Endothelial cell of umbilical vein (primary cell): Measurements from ENCODE around the gene BEAN1. TPM values are rescaled to one million over a fixed set of nuclear protein-coding genes. Genes with fewer than 3 reads are reported as not detected.

Source experiments
- BruUV-seq: library from RNA; stranded (reverse); fragments of 400-500 nt; replicated peaks from 2 replicates; lab custom pipeline; 2021; lab: Mats Ljungman, UMichigan
- CTCF ChIA-PET: fragments of 300-600, 350-600 bp; sonication (Branson Sonifier 250); formaldehyde crosslinking; loops from one replicate; lab custom pipeline; 2021; ENCODE audit warnings: antibody characterized with exemption, inconsistent platforms; lab: Charles Lee
- POLR2A ChIA-PET: fragments of 300-600, 350-600 bp; sonication (Branson Sonifier 250); formaldehyde crosslinking; loops from one replicate; lab custom pipeline; 2021; ENCODE audit warnings: antibody characterized with exemption, inconsistent platforms; lab: Charles Lee
- DNase-seq: peaks from one replicate; pipeline ENCODE4 v3.0.0-alpha.2; 2011; ENCODE audit warnings: low read depth, low spot score
- FAIRE-seq: peaks from 2 replicates; lab custom pipeline; 2011; peaks lifted over from hg19 to GRCh38; lab: Jason Lieb, UNC
- H2AFZ ChIP-seq: 2 replicates; pipeline ENCODE4 v1.6.0; 2012; ENCODE audit warnings: low read depth, low read length, control low read depth, inconsistent platforms
- H3K27ac ChIP-seq: 2 replicates; pipeline ENCODE4 v1.5.1; 2011; ENCODE audit warnings: low read depth, mild to moderate bottlenecking, control low read depth, low read length, moderate library complexity; ENCODE audit not compliant: insufficient read depth
- H3K27me3 ChIP-seq, 2 experiments: 2 replicates each; pipeline versions ENCODE4 v1.6.0 to v1.6.1; 2011; ENCODE audit warnings: low read length in 2 of 2, mixed read lengths in 1 of 2; ENCODE audit not compliant: control insufficient read depth in 2 of 2, insufficient read depth in 2 of 2
- H3K36me3 ChIP-seq, 2 experiments: 2 replicates in 1 of 2; 3 replicates in 1 of 2; pipeline ENCODE4 v1.5.1; 2011; ENCODE audit warnings: low read length in 2 of 2, mild to moderate bottlenecking in 1 of 2, moderate library complexity in 1 of 2; ENCODE audit not compliant: control insufficient read depth in 2 of 2, insufficient read depth in 2 of 2; ENCODE audit errors: extremely low read depth in 1 of 2
- H3K4me1 ChIP-seq: 3 replicates; pipeline ENCODE4 v1.5.1; 2011; ENCODE audit warnings: mild to moderate bottlenecking, low read length; ENCODE audit not compliant: control insufficient read depth, insufficient read depth; ENCODE audit errors: extremely low read depth
- H3K4me2 ChIP-seq: 2 replicates; pipeline ENCODE4 v1.6.1; 2011; ENCODE audit warnings: low read length, control low read depth, mixed read lengths; ENCODE audit not compliant: insufficient read depth
- H3K4me3 ChIP-seq, 3 experiments: fragments of 200-600 bp in 1 of 3; sonication (generic), shearing (Covaris generic) in 1 of 3; replicated peaks in 1 of 3; 2 replicates each; pipeline ENCODE4 v1.5.1; 2011 to 2016; ENCODE audit warnings: control low read depth in 3 of 3, low read length in 3 of 3, mild to moderate bottlenecking in 2 of 3, inconsistent platforms in 1 of 3, low read depth in 1 of 3, moderate library complexity in 1 of 3; ENCODE audit not compliant: insufficient read depth in 1 of 3
- H3K79me2 ChIP-seq: 2 replicates; pipeline ENCODE4 v1.6.0; 2012; ENCODE audit warnings: low read length, inconsistent platforms; ENCODE audit not compliant: control insufficient read depth, insufficient read depth
- H3K9ac ChIP-seq: replicated peaks from 2 replicates; pipeline ENCODE3; 2011; ENCODE audit warnings: low read length, control low read depth; ENCODE audit not compliant: insufficient read depth; ENCODE audit errors: extremely low read depth
- H3K9me1 ChIP-seq: replicated peaks from 3 replicates; pipeline ENCODE4 v1.6.0; 2011; ENCODE audit warnings: mild to moderate bottlenecking, low read length; ENCODE audit not compliant: control insufficient read depth, insufficient read depth; ENCODE audit errors: extremely low read depth
- H3K9me3 ChIP-seq: replicated peaks from 2 replicates; pipeline ENCODE4 v1.5.1; 2012; ENCODE audit warnings: low read length, inconsistent platforms; ENCODE audit not compliant: control insufficient read depth, insufficient read depth
- H4K20me1 ChIP-seq: replicated peaks from 2 replicates; pipeline ENCODE3; 2011; ENCODE audit warnings: mild to moderate bottlenecking, low read length; ENCODE audit not compliant: control insufficient read depth, insufficient read depth; ENCODE audit errors: extremely low read depth
- EZH2 ChIP-seq: IDR thresholded peaks from 2 replicates; pipeline ENCODE4 v1.6.1; 2012; ENCODE audit warnings: borderline replicate concordance, low read depth, mild to moderate bottlenecking, moderate library complexity, low read length, inconsistent platforms; ENCODE audit not compliant: severe bottlenecking
- FOS ChIP-seq: IDR thresholded peaks from 2 replicates; pipeline ENCODE4 v1.6.1; 2011; ENCODE audit warnings: mild to moderate bottlenecking, low read length, moderate library complexity, borderline replicate concordance; ENCODE audit not compliant: insufficient read depth
- JUN ChIP-seq: IDR thresholded peaks from 2 replicates; pipeline ENCODE4 v1.6.1; 2011; ENCODE audit warnings: borderline replicate concordance, low read depth; ENCODE audit not compliant: insufficient read length, insufficient read depth
- POLR2AphosphoS5 ChIP-seq: IDR thresholded peaks from 2 replicates; pipeline ENCODE4 v1.6.1; 2012; ENCODE audit warnings: low read depth, mild to moderate bottlenecking, control low read depth, low read length, moderate library complexity; ENCODE audit not compliant: insufficient read depth
- dilution Hi-C: fragments of 300-500 bp; cut with MboI; formaldehyde crosslinking; loops from one replicate; pipeline ENCODE4 v1.15.0; 2019; ENCODE audit warnings: low sequenced_read_pairs; ENCODE audit not compliant: extremely low pct_ligation_motif_present
- intact Hi-C: fragments of 100-400 bp; cut with micrococcal nuclease; formaldehyde crosslinking; loops from one replicate; pipeline ENCODE4 v1.10.0; 2022
- polyA plus RNA-seq, 4 experiments: library from polyadenylated mRNA; depleted of rRNA in 3 of 4; stranded (reverse) in 3 of 4; unstranded in 1 of 4; fragments of >200 nt; gene quantifications; 2 replicates each; pipeline versions ENCODE4 v1.2.1 to v1.2.3, GENCODE V29; 2011 to 2012; ENCODE audit warnings: missing spikeins in 1 of 4
- total RNA-seq: library from RNA; stranded (reverse); gene quantifications from 2 replicates; pipeline ENCODE4 v1.2.3, GENCODE V29; 2021
- TF ChIP-seq, protein P1 (sequence below): IDR thresholded peaks from 2 replicates; pipeline ENCODE4 v1.6.1; 2011; ENCODE audit not compliant: insufficient read depth, insufficient read length
- TF ChIP-seq, protein P2 (sequence below), 2 donors: IDR thresholded peaks; 1 replicate in 1 of 2; 2 replicates in 1 of 2; pipeline ENCODE4 v1.5.1; 2011; ENCODE audit warnings: low read length in 2 of 2, mild to moderate bottlenecking in 2 of 2, moderate library complexity in 2 of 2, control low read depth in 1 of 2, inconsistent platforms in 1 of 2, low read depth in 1 of 2; ENCODE audit not compliant: insufficient read depth in 1 of 2; ENCODE audit errors: extremely low read depth in 1 of 2

BEAN1 gene
- total and polyA plus RNA-seq, 2 donors (not counting 3 experiments of a cell fraction or from before 2014, with no cell fraction given) = not detected

DNA sequence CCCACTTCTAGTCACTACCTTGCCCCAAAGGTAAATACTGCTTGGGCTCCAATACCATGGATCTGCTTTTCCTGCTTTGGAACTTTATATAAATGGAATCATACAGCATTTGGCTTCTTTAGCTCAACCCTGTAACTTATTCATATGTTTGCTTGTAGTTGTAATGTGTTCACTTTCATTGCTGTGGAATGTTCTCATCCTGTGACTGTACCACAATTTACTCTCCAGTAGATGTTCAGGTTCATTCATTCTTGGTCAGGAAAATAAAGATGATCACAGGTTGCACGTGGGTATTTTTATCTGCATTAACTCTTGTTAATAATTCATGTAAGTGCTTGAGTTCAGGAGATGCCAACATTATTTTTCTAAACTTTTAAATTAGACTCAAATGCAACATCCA is 6.7 kb upstream of the BEAN1 start:
- Histone ChIP-seq H3K9me1 (no peaks in the 10 kb centered on the region), H2AFZ (no peak overlapping the region), H3K4me2 (no peak overlapping the region), H3K9ac (no peak overlapping the region), H3K36me3 (no peaks in the 10 kb centered on the region), H3K27me3 (peaks cover 29 to 30% of the 10 kb centered on the region in 2 experiments), H3K9me3 (no peaks in the 10 kb centered on the region), H3K4me1 (no peaks in the 10 kb centered on the region), H3K27ac (no peak overlapping the region), H4K20me1 (no peaks in the 10 kb centered on the region), H3K79me2 (no peaks in the 10 kb centered on the region), H3K4me3 (no peak overlapping the region)
- BruUV-seq = no TSS peak
- no peak for DNase-seq
- ChIA-PET POLR2A (no interaction called here), CTCF (interaction anchor here (1.0 to 1.6 kb wide), 2 partner anchors 10 to 14 kb away, joined by 3 to 8 read pairs; no protein-coding TSS in a partner anchor)
- intact Hi-C loops (no loop called here), dilution Hi-C loops (no loop called here)
- no peak for FAIRE-seq
- TF ChIP-seq JUN (no peak), POLR2AphosphoS5 (no peak), EZH2 (no peak)
- TF ChIP-seq, protein P1, sequence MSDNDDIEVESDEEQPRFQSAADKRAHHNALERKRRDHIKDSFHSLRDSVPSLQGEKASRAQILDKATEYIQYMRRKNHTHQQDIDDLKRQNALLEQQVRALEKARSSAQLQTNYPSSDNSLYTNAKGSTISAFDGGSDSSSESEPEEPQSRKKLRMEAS = no peak

DNA sequence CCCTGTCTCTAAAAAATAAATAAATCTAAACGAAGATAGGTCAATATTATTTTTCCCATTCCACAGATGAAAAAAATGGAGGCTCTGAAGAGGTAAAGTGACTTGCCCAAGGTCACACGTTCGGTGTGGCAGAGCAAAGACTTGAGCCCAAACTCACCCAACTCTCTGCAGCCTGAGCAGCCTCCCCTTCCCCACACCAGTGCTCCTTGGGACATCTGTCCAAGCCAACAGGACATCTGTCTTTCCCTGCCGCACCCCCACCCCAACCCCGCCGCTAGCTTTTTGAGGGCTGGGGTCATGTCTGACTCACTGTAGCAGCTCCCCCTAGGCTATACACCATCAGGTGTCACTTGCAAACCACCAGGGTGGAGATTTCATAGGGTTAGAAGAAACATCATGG is 5.2 kb upstream of the BEAN1 start:
- intact Hi-C loops = no loop called here
- DNase-seq (no peak), FAIRE-seq (no peak)
- H3K9ac ChIP-seq = no peak overlapping the region
- H2AFZ ChIP-seq = no peak overlapping the region
- no peak overlapping the region for H3K4me3 ChIP-seq
- no peaks in the 10 kb centered on the region for H4K20me1 ChIP-seq
- peaks cover 41 to 42% of the 10 kb centered on the region in 2 experiments for H3K27me3 ChIP-seq
- POLR2A ChIA-PET = no interaction called here
- BruUV-seq = no TSS peak
- dilution Hi-C loops = no loop called here
- H3K36me3 ChIP-seq = no peaks in the 10 kb centered on the region
- CTCF ChIA-PET = no interaction called here
- H3K27ac ChIP-seq = no peak overlapping the region
- H3K4me2 ChIP-seq = no peak overlapping the region
- TF ChIP-seq, protein P2, sequence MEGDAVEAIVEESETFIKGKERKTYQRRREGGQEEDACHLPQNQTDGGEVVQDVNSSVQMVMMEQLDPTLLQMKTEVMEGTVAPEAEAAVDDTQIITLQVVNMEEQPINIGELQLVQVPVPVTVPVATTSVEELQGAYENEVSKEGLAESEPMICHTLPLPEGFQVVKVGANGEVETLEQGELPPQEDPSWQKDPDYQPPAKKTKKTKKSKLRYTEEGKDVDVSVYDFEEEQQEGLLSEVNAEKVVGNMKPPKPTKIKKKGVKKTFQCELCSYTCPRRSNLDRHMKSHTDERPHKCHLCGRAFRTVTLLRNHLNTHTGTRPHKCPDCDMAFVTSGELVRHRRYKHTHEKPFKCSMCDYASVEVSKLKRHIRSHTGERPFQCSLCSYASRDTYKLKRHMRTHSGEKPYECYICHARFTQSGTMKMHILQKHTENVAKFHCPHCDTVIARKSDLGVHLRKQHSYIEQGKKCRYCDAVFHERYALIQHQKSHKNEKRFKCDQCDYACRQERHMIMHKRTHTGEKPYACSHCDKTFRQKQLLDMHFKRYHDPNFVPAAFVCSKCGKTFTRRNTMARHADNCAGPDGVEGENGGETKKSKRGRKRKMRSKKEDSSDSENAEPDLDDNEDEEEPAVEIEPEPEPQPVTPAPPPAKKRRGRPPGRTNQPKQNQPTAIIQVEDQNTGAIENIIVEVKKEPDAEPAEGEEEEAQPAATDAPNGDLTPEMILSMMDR (IDR thresholded peaks at IDR 0.05; ENCODE audit: extremely low read depth in 1 of 2, insufficient read depth in 1 of 2, low read depth in 1 of 2, low read length in 2 of 2) = no peak
- TF ChIP-seq, protein P1 = no peak
- TF ChIP-seq FOS = no peak
- H3K79me2 ChIP-seq = no peaks in the 10 kb centered on the region
- H3K9me1 ChIP-seq = no peaks in the 10 kb centered on the region
- no peaks in the 10 kb centered on the region for H3K4me1 ChIP-seq
- no peaks in the 10 kb centered on the region for H3K9me3 ChIP-seq
